Natural killer cell treated with Interleukin-12 subunit alpha and Interleukin-12 subunit beta and Interleukin-15 and Interleukin-18, amount 100 ng/mL, for 72 hours (primary cell): Measurements from ENCODE around the gene POU5F1. TPM values are rescaled to one million over a fixed set of nuclear protein-coding genes. Genes with fewer than 3 reads are reported as not detected.
"Not testable (repeated sequence)": the region's sequence is repeated elsewhere in the genome, so short reads cannot be mapped to it uniquely, and the experiment has no call there.

ENCODE experiments used
- ATAC-seq, 2 donors: fragments of 150-1000 bp; cut with Tn5 transposase in 1 of 2; sonication (Bioruptor Pico), chemical (Tn5 transposase) in 1 of 2; 2 replicates each; pipeline ENCODE4 v1.10.0; 2021
- DNase-seq: peaks from one replicate; pipeline ENCODE4 v3.0.0; 2022; ENCODE audit warnings: low spot score
- H3K27ac Mint-ChIP-seq, 2 donors: 1 replicate in 1 of 2; 2 replicates in 1 of 2; pipeline ENCODE4 v1.8.0; 2022; ENCODE audit warnings: mixed read lengths in 2 of 2, mild to moderate bottlenecking in 1 of 2, moderate library complexity in 1 of 2
- H3K27me3 Mint-ChIP-seq, 2 donors: 1 replicate in 1 of 2; 2 replicates in 1 of 2; pipeline ENCODE4 v1.8.0; 2022; ENCODE audit warnings: mixed read lengths in 2 of 2
- H3K36me3 Mint-ChIP-seq: one replicate; pipeline ENCODE4 v1.8.0; 2022; ENCODE audit warnings: mixed read lengths
- H3K4me1 Mint-ChIP-seq, 2 donors: 1 replicate in 1 of 2; 2 replicates in 1 of 2; pipeline ENCODE4 v1.8.0; 2022; ENCODE audit warnings: low read depth in 2 of 2, mixed read lengths in 2 of 2, mild to moderate bottlenecking in 1 of 2
- H3K4me3 Mint-ChIP-seq: one replicate; pipeline ENCODE4 v1.8.0; 2022; ENCODE audit warnings: mixed read lengths
- H3K9me3 Mint-ChIP-seq: 2 replicates; pipeline ENCODE4 v1.8.0; 2022; ENCODE audit warnings: mixed read lengths
- total RNA-seq, 2 donors: library from RNA; stranded (reverse); gene quantifications; one replicate each; pipeline ENCODE4 v1.2.3, GENCODE V29; 2022

POU5F1 gene
- total RNA-seq, 2 donors from 2014 or later = 0.21 TPM; not detected in 1

GRCh38 chr6:31183287-31183686 is 12.8 kb upstream of the POU5F1 start:
- H3K36me3 Mint-ChIP-seq, H3K4me3 Mint-ChIP-seq, DNase-seq, H3K9me3 Mint-ChIP-seq, ATAC-seq, H3K27me3 Mint-ChIP-seq, H3K27ac Mint-ChIP-seq: not testable (repeated sequence)
- H3K4me1 Mint-ChIP-seq = peaks cover 14 to 21% of the 10 kb centered on the region in 2 donors

GRCh38 chr6:31180500-31180899 is 10.0 kb upstream of the POU5F1 start:
- Mint-ChIP-seq H3K36me3 (no peaks in the 10 kb centered on the region), H3K27me3 (no peaks in the 10 kb centered on the region), H3K4me3 (peak overlapping the region; percentile 88), H3K27ac (peak overlapping the region; percentile 49 to 73), H3K9me3 (no peaks in the 10 kb centered on the region), H3K4me1 (peaks cover 14 to 25% of the 10 kb centered on the region in 2 donors)
- ATAC-seq (peak; percentile 98), DNase-seq (peak; percentile 76)

- Mint-ChIP-seq H3K9me3 (no peaks in the 10 kb centered on the region), H3K4me1 (peaks cover 14 to 22% of the 10 kb centered on the region in 2 donors), H3K27ac (no peak overlapping the region), H3K36me3 (no peaks in the 10 kb centered on the region), H3K27me3 (no peaks in the 10 kb centered on the region), H3K4me3 (peak overlapping the region; percentile 88)
- ATAC-seq (no peak), DNase-seq (no peak)
These were observed 9.4 kb upstream of the POU5F1 start for GRCh38 chr6:31179896-31180295.

GRCh38 chr6:31179042-31179386 is 8.5 kb upstream of the POU5F1 start:
- H3K9me3 Mint-ChIP-seq = no peaks in the 10 kb centered on the region
- no peaks in the 10 kb centered on the region for H3K27me3 Mint-ChIP-seq
- H3K36me3 Mint-ChIP-seq = no peaks in the 10 kb centered on the region
- ATAC-seq = no peak
- peak overlapping the region; percentile 33 for H3K4me3 Mint-ChIP-seq
- no peak for DNase-seq
- H3K27ac Mint-ChIP-seq = no peak overlapping the region
- H3K4me1 Mint-ChIP-seq = peaks cover 14 to 22% of the 10 kb centered on the region in 2 donors

GRCh38 chr6:31178143-31179041 is 7.9 kb upstream of the POU5F1 start:
- ATAC-seq = peak in 1 of 2 donors; percentile 50
- Mint-ChIP-seq H3K36me3 (no peaks in the 10 kb centered on the region), H3K9me3 (no peaks in the 10 kb centered on the region), H3K4me3 (peak overlapping the region; percentile 33), H3K27me3 (no peaks in the 10 kb centered on the region), H3K4me1 (peaks cover 14 to 22% of the 10 kb centered on the region in 2 donors), H3K27ac (no peak overlapping the region)
- no peak for DNase-seq

GRCh38 chr6:31175971-31176370 is 5.5 kb upstream of the POU5F1 start:
- DNase-seq (no peak), ATAC-seq (no peak)
- Mint-ChIP-seq H3K9me3 (no peaks in the 10 kb centered on the region), H3K4me3 (no peak overlapping the region), H3K27ac (no peak overlapping the region), H3K4me1 (peaks cover 14 to 22% of the 10 kb centered on the region in 2 donors), H3K36me3 (no peaks in the 10 kb centered on the region), H3K27me3 (no peaks in the 10 kb centered on the region)

- H3K27ac Mint-ChIP-seq = no peak overlapping the region
- no peaks in the 10 kb centered on the region for H3K9me3 Mint-ChIP-seq
- DNase-seq (no peak), ATAC-seq (no peak)
- H3K4me3 Mint-ChIP-seq = no peak overlapping the region
- no peaks in the 10 kb centered on the region for H3K27me3 Mint-ChIP-seq
- no peaks in the 10 kb centered on the region for H3K36me3 Mint-ChIP-seq
- peaks cover 14 to 21% of the 10 kb centered on the region in 2 donors for H3K4me1 Mint-ChIP-seq
These were observed 3.9 kb upstream of the POU5F1 start for GRCh38 chr6:31174378-31174777.

GRCh38 chr6:31173406-31173805 is 2.9 kb upstream of the POU5F1 start:
- Mint-ChIP-seq H3K27me3 (no peaks in the 10 kb centered on the region), H3K9me3 (no peaks in the 10 kb centered on the region), H3K4me3 (no peak overlapping the region), H3K4me1 (peaks cover 6 to 11% of the 10 kb centered on the region in 2 donors), H3K27ac (no peak overlapping the region), H3K36me3 (no peaks in the 10 kb centered on the region)
- DNase-seq (no peak), ATAC-seq (no peak)

GRCh38 chr6:31172973-31173384 is 2.5 kb upstream of the POU5F1 start:
- H3K27me3 Mint-ChIP-seq = no peaks in the 10 kb centered on the region
- DNase-seq = no peak
- no peak overlapping the region for H3K4me3 Mint-ChIP-seq
- peaks cover 6 to 7% of the 10 kb centered on the region in 2 donors for H3K4me1 Mint-ChIP-seq
- no peaks in the 10 kb centered on the region for H3K36me3 Mint-ChIP-seq
- no peaks in the 10 kb centered on the region for H3K9me3 Mint-ChIP-seq
- ATAC-seq = no peak
- H3K27ac Mint-ChIP-seq = no peak overlapping the region

GRCh38 chr6:31171931-31172905 is 1.7 kb upstream of the POU5F1 start:
- Mint-ChIP-seq H3K4me1 (peaks cover 6 to 7% of the 10 kb centered on the region in 2 donors), H3K4me3 (no peak overlapping the region), H3K36me3 (no peaks in the 10 kb centered on the region), H3K9me3 (no peaks in the 10 kb centered on the region), H3K27me3 (no peaks in the 10 kb centered on the region), H3K27ac (no peak overlapping the region)
- ATAC-seq (no peak), DNase-seq (no peak)

GRCh38 chr6:31170987-31171671 is 647 bp upstream of the POU5F1 start:
- no peaks in the 10 kb centered on the region for H3K36me3 Mint-ChIP-seq
- no peaks in the 10 kb centered on the region for H3K9me3 Mint-ChIP-seq
- H3K27ac Mint-ChIP-seq = no peak overlapping the region
- H3K4me1 Mint-ChIP-seq = peaks cover 4 to 6% of the 10 kb centered on the region in 2 donors
- DNase-seq (no peak), ATAC-seq (no peak)
- H3K4me3 Mint-ChIP-seq = no peak overlapping the region
- H3K27me3 Mint-ChIP-seq = no peaks in the 10 kb centered on the region

- peak; percentile 15 to 20 for ATAC-seq
- H3K9me3 Mint-ChIP-seq, H3K4me3 Mint-ChIP-seq, H3K27ac Mint-ChIP-seq, DNase-seq, H3K4me1 Mint-ChIP-seq, H3K27me3 Mint-ChIP-seq, H3K36me3 Mint-ChIP-seq: not testable (repeated sequence)
These were observed 453 bp downstream of the POU5F1 start for GRCh38 chr6:31169858-31170599.
